Measurements from ENCODE around the gene PNPLA5.

- no peak for TF ChIP-seq CTCF (conservative IDR thresholded peaks at IDR 0.05; ENCODE audit: low read depth, low read length)
- no peak for TF ChIP-seq EZH2 (IDR thresholded peaks at IDR 0.05; ENCODE audit: low read length, unreplicated experiment)
Measured at GRCh38 chr22:43830931-43831560, 60.8 kb downstream of the PNPLA5 start.
